GM23248 (cell line): ENCODE results near the gene BBLN. TPM values are rescaled to one million over a fixed set of nuclear protein-coding genes. Genes with fewer than 3 reads are reported as not detected.

Source experiments
- DNase-seq: peaks from one replicate; pipeline ENCODE4 v3.0.0-alpha.2; 2015
- H2AFZ ChIP-seq: fragments of 200-600 bp; sonication (generic); 2 replicates; pipeline ENCODE4 v1.6.1; 2016; ENCODE audit warnings: antibody characterized with exemption
- H3F3A ChIP-seq: fragments of 200-600 bp; sonication (generic); 2 replicates; pipeline ENCODE4 v1.6.1; 2016; ENCODE audit warnings: mild to moderate bottlenecking, antibody characterized with exemption, mixed run types; ENCODE audit not compliant: insufficient read depth
- H3K27ac ChIP-seq: fragments of 200-600 bp; sonication (generic); 2 replicates; pipeline ENCODE4 v1.5.1; 2016; ENCODE audit warnings: mild to moderate bottlenecking
- H3K27me3 ChIP-seq: fragments of 200-600 bp; sonication (generic); replicated peaks from 2 replicates; pipeline ENCODE4 v1.6.1; 2016; ENCODE audit warnings: mild to moderate bottlenecking; ENCODE audit not compliant: insufficient read depth
- H3K36me3 ChIP-seq: fragments of 200-600 bp; sonication (generic); 2 replicates; pipeline ENCODE4 v1.6.1; 2016; ENCODE audit warnings: low read depth, mild to moderate bottlenecking
- H3K4me1 ChIP-seq: fragments of 200-600 bp; sonication (generic); 2 replicates; pipeline ENCODE4 v1.6.1; 2016; ENCODE audit warnings: mild to moderate bottlenecking; ENCODE audit not compliant: insufficient read depth
- H3K4me2 ChIP-seq: fragments of 200-600 bp; sonication (generic); one replicate; pipeline ENCODE4 v1.6.1; 2016; ENCODE audit warnings: mild to moderate bottlenecking; ENCODE audit not compliant: unreplicated experiment
- H3K4me3 ChIP-seq: fragments of 200-600 bp; sonication (generic); 2 replicates; pipeline ENCODE4 v1.5.1; 2016; ENCODE audit warnings: mild to moderate bottlenecking
- H3K79me2 ChIP-seq: fragments of 200-600 bp; sonication (generic); 2 replicates; pipeline ENCODE4 v1.6.1; 2016; ENCODE audit warnings: mild to moderate bottlenecking; ENCODE audit not compliant: insufficient read depth
- H3K9ac ChIP-seq: fragments of 200-600 bp; sonication (generic); 2 replicates; pipeline ENCODE4 v1.6.1; 2016; ENCODE audit warnings: mild to moderate bottlenecking
- H3K9me2 ChIP-seq: fragments of 200-600 bp; sonication (generic); 2 replicates; pipeline ENCODE4 v1.6.1; 2016; ENCODE audit warnings: mixed run types, mild to moderate bottlenecking, moderate library complexity; ENCODE audit not compliant: insufficient read depth
- H3K9me3 ChIP-seq: fragments of 200-600 bp; sonication (generic); one replicate; pipeline ENCODE4 v1.6.1; 2017; ENCODE audit warnings: low read depth
- H4K20me1 ChIP-seq: fragments of 200-600 bp; sonication (generic); 2 replicates; pipeline ENCODE4 v1.6.0; 2016; ENCODE audit not compliant: insufficient read depth
- EZH2 ChIP-seq: fragments of 200-600 bp; sonication (generic); IDR thresholded peaks from 2 replicates; pipeline ENCODE4 v1.6.1; 2018; ENCODE audit warnings: antibody characterized with exemption, mild to moderate bottlenecking; ENCODE audit not compliant: insufficient read depth, poor library complexity, severe bottlenecking
- EZH2phosphoT487 ChIP-seq: fragments of 200-600 bp; sonication (generic); IDR thresholded peaks from 2 replicates; pipeline ENCODE4 v1.6.1; 2018; ENCODE audit warnings: antibody characterized with exemption, moderate library complexity, mild to moderate bottlenecking, low read depth; ENCODE audit not compliant: insufficient read depth
- WGBS, 2 experiments: methylation state at CpG; one replicate each; pipeline ENCODE4 v1.1.6; 2015 to 2017; ENCODE audit warnings: low lambda C conversion rate in 2 of 2, low coverage in 1 of 2; ENCODE audit errors: missing lambda C conversion rate in 2 of 2; 5-methylcytosine and 5-hydroxymethylcytosine counted together
- in situ Hi-C: fragments of 300-500 bp; cut with MboI; formaldehyde crosslinking; loops from 2 replicates; pipeline ENCODE4 v1.15.0; 2020
- polyA plus RNA-seq: library from polyadenylated mRNA; unstranded; fragments of >200 nt; fragmentation: Nextera tagmentation; extraction: Ambion mirVana; gene quantifications from 2 replicates; pipeline ENCODE4 v1.2.1, GENCODE V29; 2016
- total RNA-seq: library from RNA; depleted of rRNA; stranded (reverse); fragments of >200 nt; shearing (Covaris generic); gene quantifications from 2 replicates; pipeline ENCODE4 v1.2.3, GENCODE V29; 2014

BBLN gene
- total and polyA plus RNA-seq, 2 experiments from 2014 or later, result 137 to 315 TPM

DNA sequence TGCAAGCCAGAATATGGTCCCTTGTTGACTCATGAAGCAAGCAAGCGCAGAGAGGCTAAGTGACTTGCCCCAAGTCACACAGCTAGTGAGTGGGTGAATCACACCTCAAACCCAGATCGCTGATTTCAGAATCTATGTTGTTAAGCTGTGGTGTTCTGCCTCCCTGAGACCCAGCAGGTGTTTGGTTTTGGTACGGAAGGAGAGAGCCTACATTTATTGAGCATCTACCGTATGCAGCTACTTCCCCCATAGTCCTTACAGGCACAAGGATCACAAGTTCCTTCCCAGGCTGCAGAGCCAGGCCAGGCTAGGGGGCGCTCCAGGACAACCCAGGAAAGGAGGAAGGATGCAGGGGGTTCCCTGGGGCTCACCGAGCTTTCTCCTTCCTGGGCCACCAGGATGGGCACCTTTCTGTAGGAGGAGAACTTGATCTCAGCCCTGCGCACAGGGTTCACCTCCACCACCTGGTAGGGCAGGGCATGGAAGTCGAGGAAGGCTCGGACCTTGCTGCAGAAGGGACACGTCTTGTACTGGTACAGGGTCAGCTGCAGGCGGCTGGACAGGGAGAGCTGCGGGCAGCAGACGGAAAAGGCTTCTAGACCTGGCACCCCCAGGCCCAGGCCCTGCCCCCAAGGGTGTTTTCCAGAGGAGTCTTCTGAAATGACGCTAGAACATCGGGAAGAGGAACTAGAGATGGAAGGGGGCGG lies 35.0 kb upstream of the BBLN start:
- H4K20me1 ChIP-seq, result no peaks in the 10 kb centered on the region; the same call in 1 of the 2 replicates
- H3K36me3 ChIP-seq, result no peaks in the 10 kb centered on the region
- H3K27ac ChIP-seq, result no peak overlapping the region
- WGBS, 2 experiments, result 52 to 56% methylated on average over 16 of the region's 16 CpGs
- peak; percentile 69 for DNase-seq
- H2AFZ ChIP-seq, result no peak overlapping the region
- H3K79me2 ChIP-seq, result peaks cover 29% of the 10 kb centered on the region
- peaks cover 9% of the 10 kb centered on the region; the same call in 1 of the 2 replicates for H3K4me1 ChIP-seq
- no peak overlapping the region; the same call in 1 of the 2 replicates for H3K9ac ChIP-seq
- H3K9me2 ChIP-seq, result no peaks in the 10 kb centered on the region
- H3K9me3 ChIP-seq, result no peaks in the 10 kb centered on the region
- TF ChIP-seq EZH2phosphoT487 (no peak), EZH2 (no peak)
- no peak overlapping the region for H3K4me2 ChIP-seq
- no peaks in the 10 kb centered on the region for H3F3A ChIP-seq
- no peaks in the 10 kb centered on the region for H3K27me3 ChIP-seq
- in situ Hi-C loops, result no loop called here
- no peak overlapping the region for H3K4me3 ChIP-seq

DNA sequence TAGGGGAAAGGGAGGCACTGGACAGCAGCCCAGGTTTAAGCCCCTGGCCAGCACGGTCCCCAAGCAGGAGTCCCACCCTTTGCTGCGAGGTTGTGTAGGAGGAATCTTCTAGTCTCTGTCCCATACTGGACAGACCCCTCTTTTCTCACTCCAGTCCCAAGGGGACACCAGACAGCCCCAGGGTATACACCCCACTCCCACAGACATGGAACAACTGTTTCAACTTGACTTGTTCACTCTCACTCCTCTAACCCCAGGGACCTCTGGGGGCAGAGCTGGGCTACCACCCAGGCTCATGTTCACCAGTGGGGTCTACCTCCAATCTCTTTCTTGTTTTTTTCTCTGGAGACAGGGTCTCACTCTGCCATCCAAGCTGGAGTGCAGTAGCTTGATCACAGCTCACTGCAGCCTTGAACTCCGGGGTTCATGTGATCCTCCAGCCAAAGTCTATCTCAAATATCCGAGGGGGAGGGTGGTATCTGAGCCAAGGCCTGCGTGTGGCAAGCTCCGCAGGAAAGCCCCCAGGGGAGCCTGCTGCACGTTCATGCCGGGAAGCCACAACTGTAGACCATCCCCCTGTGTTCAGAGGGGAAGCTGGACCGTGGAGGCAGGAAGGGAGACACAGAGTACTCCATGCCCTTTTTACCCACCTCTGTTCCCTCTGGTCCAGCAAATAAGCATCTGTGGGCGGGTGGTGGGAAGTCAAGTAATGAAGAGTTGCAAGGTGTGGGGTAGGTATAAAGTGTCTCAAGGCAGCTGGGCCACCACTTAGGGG lies 34.3 kb upstream of the BBLN start:
- 50 to 51% methylated on average over 10 of the region's 10 CpGs for WGBS, 2 experiments
- Histone ChIP-seq H3K9me3 (no peaks in the 10 kb centered on the region), H3K36me3 (no peaks in the 10 kb centered on the region), H3K4me1 (peaks cover 9% of the 10 kb centered on the region; the same call in 1 of the 2 replicates), H3K9ac (peak overlapping the region; percentile 25; the same call in 1 of the 2 replicates), H3K4me3 (peak overlapping the region; percentile 98), H2AFZ (no peak overlapping the region), H3K79me2 (peaks cover 29% of the 10 kb centered on the region), H3K27me3 (no peaks in the 10 kb centered on the region), H3K4me2 (peak overlapping the region; percentile 71), H4K20me1 (no peaks in the 10 kb centered on the region; the same call in 1 of the 2 replicates), H3F3A (no peaks in the 10 kb centered on the region), H3K9me2 (no peaks in the 10 kb centered on the region), H3K27ac (no peak overlapping the region)
- no peak for DNase-seq
- in situ Hi-C loops, result no loop called here
- TF ChIP-seq EZH2, result no peak
- TF ChIP-seq EZH2phosphoT487, result no peak

DNA sequence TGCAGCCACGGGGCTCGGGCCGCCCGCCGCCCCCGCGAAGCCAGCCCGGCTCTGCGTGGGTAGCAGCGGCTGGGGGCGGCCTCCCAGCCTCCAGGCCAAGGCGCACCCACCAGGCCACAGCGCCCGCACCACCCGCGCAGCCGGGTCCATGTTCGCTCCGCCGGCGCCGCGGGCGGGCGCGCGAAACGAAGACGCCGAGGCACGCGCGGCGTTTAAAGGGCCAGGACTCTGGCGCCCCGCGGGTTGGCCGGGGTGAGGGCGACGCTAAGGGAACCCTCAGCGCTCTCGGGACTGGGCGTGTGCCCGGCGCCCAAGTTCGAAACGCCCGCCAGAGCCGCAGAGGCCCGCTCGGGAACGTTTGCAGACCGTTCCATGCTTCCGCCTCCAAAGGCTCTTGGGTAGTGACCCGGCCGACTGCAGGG lies 32.5 kb upstream of the BBLN start, which contains the start of gene PTGES2:
Gene PTGES2, minus strand, starts transcription at position 162 of the 422 bp plus-strand sequence. Its CDS starts 12 bp downstream, at position 150.
- H3K4me2 ChIP-seq, result peak within 1 kb of the TSS; percentile 84
- no peaks in the 10 kb centered on the region for H3F3A ChIP-seq
- peaks cover 29% of the 10 kb centered on the region for H3K79me2 ChIP-seq
- in situ Hi-C loops, result no loop called here
- no peaks in the 10 kb centered on the region for H3K27me3 ChIP-seq
- peak; percentile 95 for DNase-seq
- 0% methylated on average over 22 to 50 of the region's 56 CpGs for WGBS, 2 experiments
- no peaks in the 10 kb centered on the region for H3K9me2 ChIP-seq
- H3K9ac ChIP-seq, result peak within 1 kb of the TSS; percentile 96
- peak within 1 kb of the TSS; percentile 96 for H2AFZ ChIP-seq
- peak within 1 kb of the TSS; percentile 97 for H3K27ac ChIP-seq
- peaks cover 9% of the 10 kb centered on the region; the same call in 1 of the 2 replicates for H3K4me1 ChIP-seq
- H3K9me3 ChIP-seq, result no peaks in the 10 kb centered on the region
- H4K20me1 ChIP-seq, result no peaks in the 10 kb centered on the region; the same call in 1 of the 2 replicates
- no peaks in the 10 kb centered on the region for H3K36me3 ChIP-seq
- peak within 1 kb of the TSS; percentile 98 for H3K4me3 ChIP-seq
- no peak for TF ChIP-seq EZH2phosphoT487
- TF ChIP-seq EZH2, result no peak
